HepG2 (cell line): ENCODE data around the gene ADH4. TPM values are rescaled to one million over a fixed set of nuclear protein-coding genes. Genes with fewer than 3 reads are reported as not detected.

Experiments
- ATAC-seq: fragments of 200-7000 bp; cut with Tn5 transposase; 3 replicates; pipeline ENCODE4 v1.9.1; 2020; ENCODE audit warnings: mild to moderate bottlenecking, moderate library complexity
- BruUV-seq: library from RNA; stranded (reverse); fragments of 400-500 nt; replicated peaks from 2 replicates; lab custom pipeline; 2021; lab: Mats Ljungman, UMichigan
- CTCF ChIA-PET: fragments of 300-600 bp; formaldehyde crosslinking; extraction: SDS; loops from one replicate; lab custom pipeline; 2021; ENCODE audit warnings: low total read pairs, inconsistent platforms, low intra/inter-chr PET ratio; lab: Yijun Ruan, JAX
- POLR2A ChIA-PET: fragments of 350-600 bp; sonication (Branson Sonifier 250); formaldehyde crosslinking; loops from one replicate; lab custom pipeline; 2020; ENCODE audit warnings: antibody characterized with exemption, inconsistent platforms; lab: Yijun Ruan, JAX
- DNase-seq: peaks from one replicate; pipeline ENCODE4 v3.0.0-alpha.2; 2015; ENCODE audit warnings: low spot score
- FAIRE-seq: peaks from 3 replicates; lab custom pipeline; 2011; peaks lifted over from hg19 to GRCh38; lab: Jason Lieb, UNC
- H2AFZ ChIP-seq: one replicate; pipeline ENCODE4 v1.6.1; 2011; ENCODE audit warnings: low read length, inconsistent platforms
- H3K27ac ChIP-seq: fragments of 300-600 bp; 3 replicates; pipeline ENCODE4 v1.8.0; 2011; ENCODE audit warnings: mixed run types, mild to moderate bottlenecking, mixed read lengths, low read length, inconsistent platforms; ENCODE audit not compliant: insufficient read depth; ENCODE audit errors: extremely low read length
- H3K27me3 ChIP-seq, 2 experiments: fragments of 200-600 bp in 1 of 2; 2 replicates in 1 of 2; 3 replicates in 1 of 2; pipeline versions ENCODE4 v1.6.0 to v1.8.0; 2011; ENCODE audit warnings: low read length in 2 of 2, mild to moderate bottlenecking in 2 of 2, moderate library complexity in 2 of 2, inconsistent platforms in 1 of 2; ENCODE audit not compliant: insufficient read depth in 2 of 2, control insufficient read depth in 1 of 2
- H3K36me3 ChIP-seq, 2 experiments: fragments of 200-600 bp in 1 of 2; replicated peaks in 1 of 2; 2 replicates in 1 of 2; 3 replicates in 1 of 2; pipeline versions ENCODE4 v1.5.1 to v1.8.0; 2011; ENCODE audit warnings: low read length in 2 of 2, inconsistent platforms in 1 of 2; ENCODE audit not compliant: insufficient read depth in 2 of 2, control insufficient read depth in 1 of 2
- H3K4me1 ChIP-seq: 2 replicates; pipeline ENCODE4 v1.5.1; 2012; ENCODE audit warnings: low read length, inconsistent platforms; ENCODE audit not compliant: insufficient read depth
- H3K4me2 ChIP-seq: 2 replicates; pipeline ENCODE4 v1.6.0; 2011; ENCODE audit warnings: low read depth, low read length, inconsistent platforms
- H3K4me3 ChIP-seq, 3 experiments: fragments of 200-600 bp in 1 of 3; sonication (generic), shearing (Covaris generic) in 1 of 3; replicated peaks in 1 of 3; 2 replicates each; pipeline ENCODE4 v1.5.1; 2011 to 2016; ENCODE audit warnings: low read length in 3 of 3, inconsistent platforms in 2 of 3, low read depth in 2 of 3, mild to moderate bottlenecking in 2 of 3, control low read depth in 1 of 3, mixed read lengths in 1 of 3; ENCODE audit not compliant: insufficient read depth in 1 of 3
- H3K79me2 ChIP-seq: one replicate; pipeline ENCODE4 v1.6.1; 2011; ENCODE audit warnings: low read length, inconsistent platforms; ENCODE audit not compliant: insufficient read depth
- H3K9ac ChIP-seq: 2 replicates; pipeline ENCODE4 v1.6.0; 2011; ENCODE audit warnings: mild to moderate bottlenecking, low read depth, low read length, inconsistent platforms; ENCODE audit not compliant: insufficient read depth
- H3K9me3 ChIP-seq: 2 replicates; pipeline ENCODE4 v1.5.1; 2012; ENCODE audit warnings: mild to moderate bottlenecking, low read length
- H4K20me1 ChIP-seq: 2 replicates; pipeline ENCODE4 v1.6.0; 2011; ENCODE audit warnings: inconsistent platforms, mild to moderate bottlenecking, low read length, moderate library complexity; ENCODE audit not compliant: insufficient read depth
- EED ChIP-seq: sonication (generic); formaldehyde crosslinking; IDR thresholded peaks from 2 replicates; pipeline ENCODE4 v1.5.0; 2020; ENCODE audit warnings: mild to moderate bottlenecking, missing genetic modification reagents
- GABPB1 ChIP-seq: IDR thresholded peaks from 2 replicates; pipeline ENCODE4 v1.6.1; 2016; ENCODE audit warnings: mild to moderate bottlenecking, missing genetic modification reagents, moderate library complexity, missing compliant biosample characterization
- MAX ChIP-seq: IDR thresholded peaks from 2 replicates; pipeline ENCODE4 v1.6.1; 2012; ENCODE audit warnings: inconsistent platforms
- MYPOP ChIP-seq: sonication (generic); formaldehyde crosslinking; IDR thresholded peaks from 2 replicates; pipeline ENCODE4 v1.8.1; 2023; ENCODE audit warnings: mild to moderate bottlenecking, moderate library complexity, missing genetic modification reagents
- NAIF1 ChIP-seq: sonication (generic); formaldehyde crosslinking; IDR thresholded peaks from 2 replicates; pipeline ENCODE4 v1.5.0; 2020; ENCODE audit warnings: mild to moderate bottlenecking, missing genetic modification reagents, borderline replicate concordance
- TARDBP ChIP-seq: sonication (generic); formaldehyde crosslinking; IDR thresholded peaks from 2 replicates; pipeline ENCODE4 v1.8.0; 2022; ENCODE audit warnings: mild to moderate bottlenecking, missing genetic modification reagents
- TRIM22 ChIP-seq: fragments of 450-650 bp; IDR thresholded peaks from 2 replicates; pipeline ENCODE4 v1.6.1; 2017
- ZBTB49 ChIP-seq: sonication (generic); formaldehyde crosslinking; IDR thresholded peaks from 2 replicates; pipeline ENCODE4 v1.4.0; 2020; ENCODE audit warnings: missing genetic modification reagents, borderline replicate concordance
- ZNF576 ChIP-seq: sonication (generic); formaldehyde crosslinking; IDR thresholded peaks from 2 replicates; pipeline ENCODE4 v1.4.0; 2020; ENCODE audit warnings: mild to moderate bottlenecking, missing genetic modification reagents
- ZNF597 ChIP-seq: sonication (generic); formaldehyde crosslinking; IDR thresholded peaks from 2 replicates; pipeline ENCODE4 v1.5.0; 2020; ENCODE audit warnings: missing genetic modification reagents
- ZSCAN30 ChIP-seq: sonication (generic); formaldehyde crosslinking; IDR thresholded peaks from 2 replicates; pipeline ENCODE4 v1.5.0; 2020; ENCODE audit warnings: mild to moderate bottlenecking, missing genetic modification reagents
- WGBS: methylation state at CpG from one replicate; pipeline ENCODE4 v1.1.6; 2017; ENCODE audit warnings: low lambda C conversion rate; 5-methylcytosine and 5-hydroxymethylcytosine counted together
- in situ Hi-C: cut with HindIII; loops from 2 replicates; pipeline ENCODE4 v1.10.0; 2017; ENCODE audit warnings: low pct_unique_long_range_greater_than_20kb; ENCODE audit not compliant: extremely low pct_ligation_motif_present
- intact Hi-C: fragments of 100-400 bp; cut with micrococcal nuclease; formaldehyde crosslinking; loops from one replicate; pipeline ENCODE4 v1.10.0; 2022; ENCODE audit not compliant: unreplicated experiment
- polyA plus RNA-seq, 8 experiments: library from polyadenylated mRNA; depleted of rRNA in 3 of 8; stranded (reverse) in 7 of 8; unstranded in 1 of 8; fragments of >200 nt; fragmentation: Illumina TruSeq in 4 of 8; extraction: Trizol in 4 of 8; gene quantifications; 2 replicates each; pipeline versions ENCODE4 v1.2.1 to v1.2.3, GENCODE V29; 2011 to 2016; ENCODE audit warnings: low read depth in 4 of 8, missing spikeins in 1 of 8, mixed read lengths in 1 of 8; ENCODE audit not compliant: insufficient read depth in 1 of 8
- total RNA-seq, 5 experiments: library from RNA; depleted of rRNA; stranded (reverse); fragments of >200 nt; fragmentation: Illumina TruSeq; extraction: Trizol; gene quantifications; 2 replicates each; pipeline ENCODE4 v1.2.3, GENCODE V29; 2016; ENCODE audit warnings: low read depth in 1 of 5

Gene ADH4
- total and polyA plus RNA-seq, 2 of the 13 experiments (the other 11 are each of a cell fraction or from before 2014, with no cell fraction given): 24.3 to 31.1 TPM

GRCh38 chr4:99180382-99181070 is 36.4 kb upstream of the ADH4 start (continued):
- TF ChIP-seq MYPOP: no peak
- no peak for TF ChIP-seq MAX
- no peak for TF ChIP-seq ZNF576 (CRISPR knock-in tag)
- no peak for TF ChIP-seq EED (CRISPR knock-in tag)

GRCh38 chr4:99179626-99180025 is 35.5 kb upstream of the ADH4 start:
- no peak overlapping the region for H3K4me3 ChIP-seq
- DNase-seq: no peak
- FAIRE-seq: no peak
- no peaks in the 10 kb centered on the region for H4K20me1 ChIP-seq
- POLR2A ChIA-PET: interaction anchor here (1.1 kb wide), 1 partner anchor 21 kb away, joined by 3 read pairs; no protein-coding TSS in a partner anchor
- peak; percentile 29; the same call in 2 of the 3 replicates for ATAC-seq
- no peak overlapping the region for H3K4me2 ChIP-seq
- H3K9me3 ChIP-seq: peaks cover 13% of the 10 kb centered on the region; the same call in 1 of the 2 replicates
- 86% methylated on average over 1 of the region's 1 CpG for WGBS
- intact Hi-C loops (no loop called here), in situ Hi-C loops (no loop called here)
- no peak overlapping the region for H3K27ac ChIP-seq
- no peaks in the 10 kb centered on the region for H3K79me2 ChIP-seq
- BruUV-seq: no TSS peak
- H2AFZ ChIP-seq: no peak overlapping the region
- TF ChIP-seq ZBTB49 (CRISPR knock-in tag) (no peak), TARDBP (CRISPR knock-in tag) (no peak), GABPB1 (CRISPR knock-in tag) (no peak), NAIF1 (CRISPR knock-in tag) (no peak), TRIM22 (no peak), EED (CRISPR knock-in tag) (no peak), ZNF597 (no peak), ZSCAN30 (no peak)
- no peak overlapping the region for H3K9ac ChIP-seq
- H3K4me1 ChIP-seq: peaks cover 9% of the 10 kb centered on the region; the same call in 1 of the 2 replicates
- H3K27me3 ChIP-seq: no peaks in the 10 kb centered on the region
- no peaks in the 10 kb centered on the region for H3K36me3 ChIP-seq
- CTCF ChIA-PET: no interaction called here
